Fibroblast of skin of back (primary cell): ENCODE results near the gene CCDC14.
"Not testable (repeated sequence)": the region's sequence is repeated elsewhere in the genome, so short reads cannot be mapped to it uniquely, and the experiment has no call there.

ENCODE experiments used
- DNase-seq: peaks from one replicate; pipeline ENCODE4 v3.0.0-alpha.2; 2013

The CCDC14 gene

DNA sequence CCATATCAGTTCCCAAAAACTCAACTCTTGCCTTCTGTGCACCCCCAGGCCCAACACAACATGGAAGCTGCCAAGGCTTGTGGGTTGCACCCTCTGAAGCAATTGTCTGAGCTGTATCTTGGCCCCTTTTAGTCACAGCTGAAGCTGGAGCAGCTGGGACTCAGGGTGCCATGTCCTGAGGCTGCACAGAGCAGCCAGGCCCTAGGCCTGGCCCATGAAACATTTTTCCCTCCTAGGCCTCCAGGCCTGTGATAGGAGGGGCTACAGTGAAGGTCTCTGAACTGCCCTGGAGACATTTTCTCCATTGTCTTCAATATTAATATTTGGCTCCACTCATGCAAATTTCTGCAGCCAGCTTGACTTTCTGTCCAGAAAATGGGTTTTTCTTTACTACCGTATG lies 68.8 kb downstream of the CCDC14 start:
- DNase-seq, result no peak

DNA sequence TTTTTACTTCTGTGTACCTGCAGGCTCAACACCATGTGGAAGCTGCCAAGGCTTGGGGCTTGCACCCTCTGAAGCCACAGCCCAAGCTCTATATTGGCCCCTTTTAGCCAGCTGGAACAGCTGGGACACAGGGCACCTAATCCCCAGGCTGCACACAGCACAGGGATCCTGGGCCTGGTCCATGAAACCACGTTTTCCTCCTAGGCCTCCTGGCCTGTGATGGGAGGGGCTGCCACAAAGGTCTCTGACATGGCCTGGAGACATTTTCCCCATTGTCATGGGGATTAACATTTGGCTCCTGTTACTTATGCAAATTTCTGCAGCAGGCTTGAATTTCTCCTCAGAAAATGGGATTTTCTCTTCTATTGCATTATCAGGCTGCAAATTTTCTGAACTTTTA lies 70.0 kb downstream of the CCDC14 start:
- DNase-seq, result not testable (repeated sequence)

DNA sequence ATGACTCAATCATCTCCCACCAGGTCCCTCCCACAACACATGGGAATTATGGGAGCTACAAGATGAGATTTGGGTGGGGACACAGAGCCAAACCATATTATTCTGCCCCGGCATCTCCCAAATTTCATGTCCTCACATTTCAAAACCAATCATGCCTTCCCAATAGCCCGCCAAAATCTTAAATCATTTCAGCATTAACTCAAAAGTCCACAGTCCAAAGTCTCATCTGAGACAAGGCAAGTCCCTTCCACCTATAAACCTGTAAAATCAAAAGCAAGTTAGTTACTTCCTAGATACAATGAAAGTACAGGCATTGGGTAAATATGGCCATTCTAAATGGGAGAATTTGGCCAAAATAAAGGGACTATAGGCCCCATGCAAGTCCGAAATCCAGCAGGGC lies 70.9 kb downstream of the CCDC14 start:
- DNase-seq, result not testable (repeated sequence)

DNA sequence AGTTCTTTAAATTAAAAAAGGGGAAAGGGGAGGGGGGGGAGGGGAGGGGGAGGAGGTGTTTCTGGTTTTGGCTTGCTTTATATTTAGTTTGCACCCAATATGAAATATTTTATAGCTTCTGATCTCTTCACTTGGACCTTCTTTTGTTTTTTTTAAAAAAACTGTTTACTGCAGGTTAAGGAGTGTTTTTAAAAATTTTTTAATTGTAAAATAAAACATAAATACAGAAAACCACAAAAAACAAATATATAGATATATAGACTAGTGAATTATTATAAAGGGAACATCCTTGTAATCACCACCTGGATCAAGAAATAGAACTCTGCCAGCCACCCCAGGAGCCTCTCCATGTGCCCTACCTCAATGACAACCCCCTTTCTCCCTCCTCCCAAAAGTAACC lies 76.0 kb downstream of the CCDC14 start:
- DNase-seq, result no peak

DNA sequence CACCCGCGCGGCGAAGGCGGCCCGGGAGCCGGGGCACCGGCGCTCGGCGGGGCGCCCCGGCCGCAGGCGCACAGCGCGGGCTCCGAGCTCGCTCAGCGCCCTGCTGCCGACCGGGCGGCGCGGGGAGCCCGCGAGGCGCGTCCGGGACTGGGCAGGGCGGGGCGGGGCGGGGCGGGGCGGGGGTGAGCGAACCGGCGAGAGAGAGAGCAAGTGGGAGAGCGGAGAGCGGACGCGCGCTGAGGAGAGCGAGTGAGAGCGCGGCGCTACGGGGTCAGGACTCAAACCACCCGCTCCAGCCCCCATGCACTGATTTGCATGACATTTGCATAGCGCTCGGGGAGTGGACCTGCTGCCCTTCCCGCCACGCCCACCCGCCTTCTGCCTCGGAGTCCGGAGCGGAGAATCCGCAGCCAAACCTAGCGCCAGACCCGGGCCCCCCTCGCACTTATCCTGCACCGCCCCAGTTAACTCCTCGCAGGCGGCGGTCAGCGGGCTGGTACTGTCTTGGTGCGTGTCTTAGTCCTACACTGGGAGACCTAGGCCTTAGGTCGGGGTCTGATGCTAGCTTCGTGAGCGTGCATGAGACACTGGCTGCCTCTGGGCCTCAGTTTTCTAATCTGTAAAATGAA lies 76.7 kb downstream of the CCDC14 start, which contains the start of gene MYLK:
MYLK (minus strand) TSS at position 130 of the 629 bp plus-strand sequence. CDS start 90,491 bp downstream, outside the sequence.
- DNase-seq, result peak; percentile 87

DNA sequence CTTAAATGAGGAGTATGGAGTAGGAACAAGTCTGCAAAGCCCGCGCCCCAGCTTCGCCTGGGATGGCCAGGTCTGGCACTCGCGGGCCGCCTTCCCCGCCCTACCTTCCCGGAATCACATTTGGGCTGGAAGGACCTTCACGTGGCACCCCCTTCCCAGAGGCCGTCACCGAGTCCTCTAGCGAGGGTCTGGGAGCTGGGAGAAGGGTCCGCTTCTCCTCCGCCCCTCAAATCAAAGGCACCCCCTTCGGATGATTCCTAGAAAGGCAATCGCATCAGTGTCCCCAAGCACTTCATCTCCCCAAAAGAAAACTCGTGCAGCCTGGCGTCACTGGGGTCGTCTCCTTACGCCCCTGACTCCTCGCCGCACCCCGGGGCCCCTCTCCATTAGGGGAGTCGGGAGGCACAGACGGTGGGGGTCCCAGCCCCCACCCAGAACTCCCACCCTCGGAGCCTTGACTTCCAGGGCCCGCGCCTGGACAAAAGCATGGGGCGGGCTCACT lies 77.3 kb downstream of the CCDC14 start:
- DNase-seq, result peak; percentile 6

DNA sequence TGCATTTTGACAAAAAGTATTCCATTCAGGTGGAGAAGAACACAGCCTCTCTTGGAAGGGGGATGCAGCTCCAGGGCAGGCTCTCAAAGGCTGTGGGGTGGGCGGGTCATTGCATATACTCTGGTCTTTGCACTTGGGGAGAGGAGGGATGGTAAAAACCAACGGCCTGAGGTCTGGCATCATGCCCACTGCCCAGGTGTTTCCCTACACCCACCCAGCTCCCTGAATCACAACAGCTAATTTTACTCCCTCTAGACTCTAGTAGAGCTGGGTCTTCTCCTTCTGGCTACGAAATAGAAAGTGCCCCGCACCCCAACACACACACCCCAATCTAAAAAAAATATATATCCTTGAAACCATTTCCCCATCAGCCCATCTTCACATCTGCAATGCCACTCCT lies 77.9 kb downstream of the CCDC14 start:
- no peak for DNase-seq

DNA sequence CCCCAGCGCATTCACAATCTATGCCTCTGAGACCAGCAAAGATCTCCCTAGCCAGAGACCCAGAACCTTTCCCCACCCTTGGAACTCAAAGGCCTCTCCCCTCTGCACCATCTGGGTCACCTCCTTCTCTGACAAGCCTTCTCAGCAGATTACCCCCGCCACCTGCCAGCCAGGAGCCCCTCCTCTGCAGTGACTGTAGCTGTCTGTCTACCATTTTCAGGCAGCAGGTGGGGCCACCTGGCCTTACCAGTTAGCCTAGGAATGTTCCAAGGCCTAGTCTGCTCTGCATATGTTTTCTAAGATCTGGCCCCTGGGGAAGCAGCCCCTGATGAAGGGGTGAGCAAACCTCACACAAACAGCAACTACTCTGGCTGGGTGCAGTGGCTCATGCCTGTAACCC lies 79.3 kb downstream of the CCDC14 start:
- DNase-seq, result no peak

DNA sequence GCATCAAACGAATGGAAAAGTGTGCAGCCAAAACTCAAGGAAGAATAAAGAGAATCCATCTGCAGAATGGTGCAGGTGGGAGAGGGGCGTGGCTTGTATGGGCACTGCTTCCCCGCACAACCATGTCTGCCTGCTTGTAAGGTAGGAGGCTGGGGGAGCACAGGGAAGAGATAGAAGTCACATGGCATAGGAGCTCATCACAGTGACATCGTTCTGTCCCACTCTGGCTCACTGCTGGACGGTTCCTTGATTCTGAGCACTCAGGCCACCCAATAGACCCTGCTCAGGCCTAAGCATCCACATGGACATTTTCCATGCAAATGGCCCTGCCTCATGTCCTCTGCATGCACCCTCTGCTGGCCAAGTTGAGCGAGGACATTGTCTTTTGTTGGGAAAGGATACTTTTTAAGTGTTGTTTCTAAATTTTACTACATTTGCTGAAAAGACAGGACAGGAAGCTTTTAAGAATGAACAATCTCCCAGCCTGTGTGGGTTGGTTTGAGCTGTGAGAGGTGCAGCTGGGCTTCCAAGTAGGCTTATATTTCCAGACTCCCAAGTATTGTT lies 79.9 kb downstream of the CCDC14 start:
- DNase-seq, result peak; percentile 61

DNA sequence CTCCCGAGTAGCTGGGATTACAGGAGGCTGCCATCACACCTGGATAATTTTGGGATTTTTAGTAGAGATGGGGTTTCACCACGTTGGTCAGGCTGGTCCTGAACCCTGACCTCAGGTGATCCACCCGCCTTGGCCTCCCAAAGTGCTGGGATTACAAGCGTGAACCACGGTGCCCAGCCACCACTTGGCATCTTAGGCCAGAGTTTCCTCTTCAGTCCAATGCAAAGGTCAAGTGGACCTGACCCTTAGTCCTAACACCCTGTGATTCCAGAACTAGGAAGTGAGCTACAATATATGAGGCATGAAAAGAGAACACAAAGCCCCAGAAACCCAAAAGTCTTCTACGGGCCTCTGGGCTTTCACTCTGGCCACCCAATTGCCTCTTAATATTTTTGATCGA lies 82.2 kb downstream of the CCDC14 start:
- DNase-seq, result no peak

DNA sequence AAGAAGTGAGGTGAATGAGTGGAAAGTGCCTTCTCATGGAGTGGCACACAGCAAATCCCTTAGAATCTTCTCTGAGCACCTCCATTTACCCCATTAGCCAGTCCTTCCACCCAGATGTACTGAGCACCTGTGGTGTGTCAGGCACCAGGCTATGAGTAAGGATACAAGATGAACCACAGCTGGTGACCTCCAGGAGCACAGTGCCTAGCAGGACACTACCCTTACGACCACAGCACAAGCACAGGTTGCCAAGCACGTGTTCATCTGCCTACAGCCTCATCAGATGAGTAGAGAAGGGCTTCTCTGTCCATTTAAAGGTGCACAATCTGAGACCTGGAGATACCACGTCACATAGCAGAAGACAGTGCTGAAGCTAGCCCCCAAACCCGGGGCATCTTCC lies 83.1 kb downstream of the CCDC14 start:
- DNase-seq, result no peak

DNA sequence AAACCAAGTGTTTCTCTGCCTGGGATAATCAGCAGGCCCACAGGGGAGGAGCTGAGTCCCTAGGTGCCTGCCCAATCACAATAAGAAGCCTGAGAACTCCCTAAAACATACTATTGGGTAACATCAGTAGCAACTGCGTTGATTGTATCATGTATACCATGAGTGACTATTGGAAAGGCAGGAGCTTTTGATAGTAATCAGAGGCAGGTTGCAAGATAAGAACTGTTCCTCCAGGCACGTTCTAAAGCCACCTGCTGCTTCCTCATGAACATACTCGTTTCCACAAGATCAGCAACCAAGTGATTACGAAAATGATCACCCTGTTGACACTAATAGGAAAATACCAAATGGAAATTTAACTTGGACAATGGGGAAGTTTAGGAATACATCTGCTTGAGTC lies 83.6 kb downstream of the CCDC14 start:
- DNase-seq, result no peak

DNA sequence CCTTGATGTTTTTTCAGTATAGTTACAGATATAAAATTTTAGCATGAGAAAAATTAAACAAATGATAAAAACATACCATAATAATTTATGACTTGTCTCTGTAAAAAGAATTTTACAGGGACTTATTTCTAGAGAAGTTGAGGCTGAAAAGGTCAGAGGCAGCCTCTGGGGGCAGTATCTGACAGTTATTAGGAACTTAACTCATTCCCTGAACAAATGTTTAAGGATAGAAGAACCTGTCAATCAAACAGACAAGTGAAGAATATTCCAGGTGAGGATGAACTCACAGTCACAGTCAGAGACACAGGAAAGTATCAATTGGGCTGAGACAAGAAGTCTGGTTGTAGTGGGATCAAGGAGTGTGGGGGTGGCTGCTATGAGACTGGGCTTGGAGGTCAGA lies 84.2 kb downstream of the CCDC14 start:
- DNase-seq, result no peak

DNA sequence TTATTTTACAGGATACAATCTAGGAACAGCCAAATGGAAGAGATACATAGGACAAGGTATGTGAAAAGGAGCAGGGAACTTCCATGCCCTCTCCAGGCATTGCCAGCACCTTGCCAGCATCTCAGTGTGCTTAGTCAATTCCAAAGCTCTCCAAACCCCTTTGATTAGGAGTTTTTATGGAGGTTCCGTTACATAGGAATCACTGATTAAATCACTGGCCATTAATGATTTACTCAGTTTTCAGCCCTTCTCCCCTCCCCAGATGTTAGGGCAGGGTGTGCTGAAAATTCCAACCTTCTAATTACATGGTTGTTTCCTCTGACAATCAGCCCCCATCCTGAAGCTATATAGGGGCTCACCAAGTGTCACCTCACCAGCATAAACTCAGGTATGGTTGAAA lies 88.4 kb downstream of the CCDC14 start:
- no peak for DNase-seq

DNA sequence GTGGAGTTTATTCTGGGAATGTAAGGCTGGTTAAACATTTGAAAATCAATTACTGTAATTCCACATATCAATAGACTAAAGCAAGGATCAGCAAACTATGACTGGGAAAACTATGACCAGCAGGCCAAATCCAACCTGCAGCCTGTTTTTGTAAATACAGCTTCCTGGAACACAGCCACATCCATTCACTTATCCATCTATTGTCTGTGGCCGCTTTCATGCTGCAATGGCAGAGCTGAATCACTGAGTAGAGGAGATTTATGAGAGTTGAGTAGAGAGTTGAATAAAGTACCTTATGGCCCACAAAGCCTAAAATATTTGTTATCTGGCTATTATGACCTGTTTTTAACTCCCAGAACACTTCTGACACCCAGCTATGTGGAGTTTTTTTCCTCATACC lies 89.1 kb downstream of the CCDC14 start:
- no peak for DNase-seq

DNA sequence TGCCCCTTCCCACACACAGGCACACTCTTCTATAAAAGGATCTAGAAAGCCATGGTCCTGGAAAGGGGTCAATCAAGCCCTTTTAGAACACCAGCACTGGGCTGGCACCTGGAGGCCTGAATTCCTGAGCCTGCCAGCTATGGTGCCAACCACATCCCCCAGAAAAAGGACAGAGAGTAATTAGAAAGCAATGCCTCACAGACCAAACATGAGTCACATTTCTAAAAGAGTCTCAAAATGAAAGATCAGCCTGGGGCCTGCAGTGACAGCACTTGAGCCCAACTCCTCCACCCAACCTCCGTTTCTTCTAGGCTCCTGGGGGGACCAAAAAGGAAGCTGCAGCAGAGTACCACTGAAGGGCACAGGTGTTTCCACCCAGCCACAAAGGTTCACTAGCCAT lies 91.0 kb downstream of the CCDC14 start:
- DNase-seq, result peak; percentile 68

DNA sequence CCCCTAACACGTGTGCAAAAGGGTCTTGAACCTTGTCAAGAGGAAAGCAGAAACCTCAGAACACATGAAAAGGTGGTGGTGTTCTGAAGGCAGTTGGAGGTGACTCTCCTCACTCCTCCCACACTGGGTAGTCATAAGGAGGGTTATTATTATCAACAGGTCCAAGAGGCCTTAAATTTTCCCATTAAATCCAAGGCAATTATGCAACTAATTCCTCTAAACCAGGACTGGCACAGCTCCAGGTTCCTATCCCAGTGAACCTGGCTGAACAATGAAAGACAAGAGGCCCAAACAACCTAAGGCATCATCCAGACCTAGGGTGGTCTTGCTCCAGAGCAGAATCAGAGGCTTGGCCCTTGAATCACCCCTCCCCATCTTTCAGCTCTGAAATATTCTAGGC lies 91.9 kb downstream of the CCDC14 start:
- no peak for DNase-seq

DNA sequence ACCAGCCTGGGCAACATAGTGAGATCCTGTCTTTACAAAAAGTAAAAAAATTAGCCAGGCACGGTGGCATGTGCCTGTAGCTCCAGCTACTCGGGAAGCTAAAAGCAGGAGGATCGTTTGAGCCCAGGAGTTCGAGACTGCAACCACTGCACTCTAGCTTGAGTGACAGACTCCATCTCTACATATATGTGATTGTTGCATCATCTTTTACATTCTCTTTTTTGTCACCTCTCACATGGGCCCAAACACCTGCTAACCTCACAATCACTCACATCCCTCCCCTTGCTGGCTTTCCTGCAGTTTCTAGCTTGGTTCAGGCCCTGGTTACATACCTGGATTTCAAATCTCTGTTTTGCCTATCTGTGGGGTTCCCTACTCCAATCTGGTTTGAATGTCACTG lies 96.3 kb downstream of the CCDC14 start:
- DNase-seq, result no peak
